K562 (cell line): ENCODE results near the gene RNASE8. TPM values are rescaled to one million over a fixed set of nuclear protein-coding genes. Genes with fewer than 3 reads are reported as not detected.

Experiments used
- ATAC-seq: fragments of 200-7000 bp; cut with Tn5 transposase; 3 replicates; pipeline ENCODE4 v1.9.1; 2020; ENCODE audit warnings: moderate library complexity
- BruUV-seq: library from RNA; stranded (reverse); fragments of 400-500 nt; replicated peaks from 2 replicates; lab custom pipeline; 2021; lab: Mats Ljungman, UMichigan
- CTCF ChIA-PET: fragments of 300-600 bp; formaldehyde crosslinking; extraction: SDS; loops from one replicate; lab custom pipeline; 2021; ENCODE audit warnings: low intra/inter-chr PET ratio; lab: Yijun Ruan, JAX
- POLR2A ChIA-PET: fragments of 300-600, 350-650 bp; sonication (Branson Sonifier 250); formaldehyde crosslinking; extraction: SDS; loops from one replicate; lab custom pipeline; 2021; ENCODE audit warnings: antibody characterized with exemption, inconsistent platforms; lab: Yijun Ruan, JAX
- DNase-seq, 4 experiments: peaks; one replicate each; pipeline versions ENCODE4 v3.0.0 to v3.0.0-alpha.2; 2011 to 2018; ENCODE audit warnings: low spot score in 3 of 4, mixed read lengths in 3 of 4; ENCODE audit errors: extremely low read depth in 1 of 4
- FAIRE-seq: peaks from 2 replicates; lab custom pipeline; 2011; peaks lifted over from hg19 to GRCh38; lab: Jason Lieb, UNC
- H2AFZ ChIP-seq: 2 replicates; pipeline ENCODE4 v1.6.0; 2011; ENCODE audit warnings: low read depth, low read length, control low read depth, inconsistent platforms
- H3K27ac ChIP-seq: fragments of 200-600 bp; 3 replicates; pipeline ENCODE4 v1.8.0; 2011; ENCODE audit warnings: low read depth, mild to moderate bottlenecking, control low read depth, inconsistent platforms, low read length, moderate library complexity, mixed read lengths; ENCODE audit errors: extremely low read depth
- H3K27me3 ChIP-seq, 2 experiments: fragments of 300-600 bp in 1 of 2; 2 replicates in 1 of 2; 3 replicates in 1 of 2; pipeline versions ENCODE4 v1.6.0 to v1.8.0; 2011; ENCODE audit warnings: inconsistent platforms in 2 of 2, low read length in 2 of 2, mild to moderate bottlenecking in 1 of 2, mixed read lengths in 1 of 2, moderate library complexity in 1 of 2; ENCODE audit not compliant: control insufficient read depth in 2 of 2, insufficient read depth in 2 of 2
- H3K36me3 ChIP-seq: fragments of 300-600 bp; 3 replicates; pipeline ENCODE4 v1.8.0; 2011; ENCODE audit warnings: mild to moderate bottlenecking, low read length, inconsistent platforms; ENCODE audit not compliant: control insufficient read depth, insufficient read depth
- H3K4me1 ChIP-seq, 2 experiments: fragments of 200-600 bp in 1 of 2; replicated peaks in 1 of 2; 2 replicates in 1 of 2; 3 replicates in 1 of 2; pipeline versions ENCODE4 v1.5.1 to v1.8.0; 2011; ENCODE audit warnings: inconsistent platforms in 2 of 2, low read length in 2 of 2, mild to moderate bottlenecking in 1 of 2, mixed read lengths in 1 of 2, moderate library complexity in 1 of 2; ENCODE audit not compliant: control insufficient read depth in 2 of 2, insufficient read depth in 2 of 2
- H3K4me2 ChIP-seq: 2 replicates; pipeline ENCODE4 v1.6.1; 2011; ENCODE audit warnings: low read length, control low read depth, inconsistent platforms, mixed read lengths; ENCODE audit not compliant: insufficient read depth
- H3K4me3 ChIP-seq: fragments of 200-600 bp; sonication (generic), shearing (Covaris generic); 2 replicates; pipeline ENCODE4 v1.5.1; 2016; ENCODE audit warnings: control low read depth, inconsistent platforms
- H3K79me2 ChIP-seq: fragments of 200-600 bp; 3 replicates; pipeline ENCODE4 v1.8.0; 2011; ENCODE audit warnings: low read length, inconsistent platforms; ENCODE audit not compliant: control insufficient read depth, insufficient read depth
- H3K9ac ChIP-seq, 2 experiments: 2 replicates each; pipeline versions ENCODE4 v1.6.0 to v1.6.1; 2011; ENCODE audit warnings: low read depth in 2 of 2, low read length in 2 of 2, control low read depth in 1 of 2, inconsistent platforms in 1 of 2, mild to moderate bottlenecking in 1 of 2, mixed read lengths in 1 of 2; ENCODE audit not compliant: insufficient read depth in 1 of 2
- H3K9me1 ChIP-seq: one replicate; pipeline ENCODE4 v1.6.0; 2011; ENCODE audit warnings: inconsistent platforms, mild to moderate bottlenecking, low read length, moderate library complexity; ENCODE audit not compliant: control insufficient read depth, insufficient read depth
- H3K9me3 ChIP-seq: replicated peaks from 2 replicates; pipeline ENCODE4 v1.5.1; 2011; ENCODE audit warnings: low read depth, low read length, inconsistent platforms; ENCODE audit not compliant: control insufficient read depth, insufficient read depth
- H4K20me1 ChIP-seq: replicated peaks from 2 replicates; pipeline ENCODE4 v1.6.1; 2011; ENCODE audit warnings: low read length, inconsistent platforms, mixed read lengths; ENCODE audit not compliant: control insufficient read depth, insufficient read depth
- CCNT2 ChIP-seq: IDR thresholded peaks from 2 replicates; pipeline ENCODE4 v1.6.1; 2011; ENCODE audit warnings: borderline replicate concordance, low read depth, mild to moderate bottlenecking, moderate library complexity, mixed read lengths, low read length; ENCODE audit not compliant: insufficient read length; ENCODE audit errors: extremely low read depth
- EHMT2 ChIP-seq: fragments of 450-650 bp; IDR thresholded peaks from 2 replicates; pipeline ENCODE4 v1.6.1; 2018; ENCODE audit warnings: antibody characterized with exemption
- POLR2AphosphoS5 ChIP-seq: IDR thresholded peaks from 2 replicates; pipeline ENCODE4 v1.6.1; 2011; ENCODE audit warnings: mild to moderate bottlenecking, low read depth, low read length, moderate library complexity; ENCODE audit not compliant: control insufficient read depth, insufficient read depth
- PYGO2 ChIP-seq: fragments of 450-650 bp; IDR thresholded peaks from 2 replicates; pipeline ENCODE4 v1.6.1; 2016; ENCODE audit warnings: mild to moderate bottlenecking, missing genetic modification characterization, moderate library complexity, missing compliant biosample characterization
- RB1 ChIP-seq: fragments of 450-650 bp; IDR thresholded peaks from 2 replicates; pipeline ENCODE4 v1.6.1; 2017; ENCODE audit warnings: low read depth, mild to moderate bottlenecking
- TGIF2 ChIP-seq: sonication (generic); formaldehyde crosslinking; IDR thresholded peaks from 2 replicates; pipeline ENCODE4 v1.8.1; 2022; ENCODE audit warnings: mild to moderate bottlenecking, missing genetic modification reagents, moderate library complexity
- ZC3H4 ChIP-seq: sonication (generic); formaldehyde crosslinking; IDR thresholded peaks from 2 replicates; pipeline ENCODE4 v1.9.0; 2021; ENCODE audit warnings: missing genetic modification reagents, borderline replicate concordance
- ZFP36 ChIP-seq: fragments of 150-350 bp; IDR thresholded peaks from 2 replicates; pipeline ENCODE4 v1.6.1; 2018; ENCODE audit warnings: low read length, low read depth; ENCODE audit not compliant: partially characterized antibody
- ZNF134 ChIP-seq: fragments of 250-450 bp; sonication (Bioruptor Pico); conservative IDR thresholded peaks from 2 replicates; pipeline ENCODE4 v1.4.0; 2020
- WGBS: fragments of 100-300 bp; shearing (Covaris generic); methylation state at CpG from one replicate; pipeline ENCODE4 v1.1.6; 2016; ENCODE audit warnings: low coverage, mixed read lengths; ENCODE audit not compliant: insufficient coverage; ENCODE audit errors: missing lambda C conversion rate; 5-methylcytosine and 5-hydroxymethylcytosine counted together
- in situ Hi-C: fragments of 300-500 bp; cut with MboI; formaldehyde crosslinking; loops from 4 replicates; pipeline ENCODE4 v1.15.0; 2018; ENCODE audit warnings: inconsistent platforms, mixed read lengths
- intact Hi-C: fragments of 100-400 bp; cut with micrococcal nuclease; formaldehyde crosslinking; loops from 2 replicates; pipeline ENCODE4 v1.14.2; 2022
- polyA plus RNA-seq, 8 experiments: library from polyadenylated mRNA; depleted of rRNA in 4 of 8; stranded (reverse) in 5 of 8; unstranded in 3 of 8; fragments of >200 nt; fragmentation: Nextera tagmentation in 2 of 8; fragmentation: Illumina TruSeq in 1 of 8; extraction: Ambion mirVana in 2 of 8; extraction: Trizol in 1 of 8; gene quantifications; 2 replicates each; pipeline versions ENCODE4 v1.2.1 to v1.2.3, GENCODE V29; 2011 to 2014; ENCODE audit warnings: inconsistent platforms in 1 of 8, missing spikeins in 1 of 8
- total RNA-seq, 7 experiments: library from RNA; depleted of rRNA in 6 of 7; stranded (reverse); fragments of >200 nt in 6 of 7; fragmentation: Illumina TruSeq in 2 of 7; extraction: Trizol in 2 of 7; gene quantifications; 2 replicates each; pipeline versions ENCODE4 v1.2.1 to v1.2.3, GENCODE V29; 2011 to 2021; ENCODE audit warnings: low replicate concordance in 1 of 7
- TF ChIP-seq, protein P1 (sequence below): fragments of 450-650 bp; formaldehyde crosslinking; IDR thresholded peaks from 2 replicates; pipeline ENCODE4 v1.4.0; 2020; ENCODE audit warnings: mild to moderate bottlenecking, moderate library complexity
- TF ChIP-seq, protein P2 (sequence below), 2 experiments: fragments of 450-650 bp; IDR thresholded peaks; 2 replicates each; pipeline ENCODE4 v1.6.1; 2018; ENCODE audit warnings: mild to moderate bottlenecking in 2 of 2, low read depth in 1 of 2; ENCODE audit not compliant: partially characterized antibody in 2 of 2
- TF ChIP-seq, protein P3 (sequence below): fragments of 250-450 bp; sonication (Bioruptor Pico); IDR thresholded peaks from 2 replicates; pipeline ENCODE4 v1.9.0; 2021; ENCODE audit warnings: mild to moderate bottlenecking
- TF ChIP-seq, protein P4 (sequence below), 2 experiments: fragments of 450-650 bp; conservative IDR thresholded peaks; 2 replicates each; pipeline ENCODE4 v1.6.1; 2017; ENCODE audit warnings: mild to moderate bottlenecking in 2 of 2, moderate library complexity in 2 of 2

Gene RNASE8
- total and polyA plus RNA-seq, 9 of the 15 experiments (the other 6 are each of a cell fraction or from before 2014, with no cell fraction given), result not detected

DNA sequence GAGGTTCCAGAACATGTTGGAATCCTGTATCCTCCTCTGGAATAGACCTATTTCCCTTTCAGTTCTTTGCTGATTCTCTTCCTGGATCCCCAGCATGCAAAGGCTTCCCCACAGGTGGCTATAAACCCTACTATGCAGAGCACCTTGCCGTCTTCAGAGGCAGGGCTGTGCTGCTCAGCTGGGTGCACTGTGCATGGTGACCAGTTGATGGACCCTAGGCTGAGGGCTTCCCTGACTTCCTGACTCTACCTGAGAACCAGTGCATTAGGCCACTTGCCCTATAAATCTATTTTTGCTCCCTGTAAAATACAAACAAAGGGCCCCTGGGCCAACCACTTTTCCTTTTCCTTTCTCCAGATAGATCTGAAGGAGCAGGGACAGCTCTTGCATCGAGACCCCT lies 26.8 kb downstream of the RNASE8 start:
- H3K9me1 ChIP-seq, result no peaks in the 10 kb centered on the region
- H2AFZ ChIP-seq, result no peak overlapping the region
- ChIA-PET POLR2A (interaction anchor here (0.5 to 1.2 kb wide), 3 partner anchors 8 to 353 kb away, joined by 3 read pairs; no protein-coding TSS in a partner anchor), CTCF (no interaction called here)
- H3K27ac ChIP-seq, result no peak overlapping the region
- DNase-seq, result no peak
- no peaks in the 10 kb centered on the region for H3K36me3 ChIP-seq
- no peaks in the 10 kb centered on the region for H4K20me1 ChIP-seq
- no peak for FAIRE-seq
- H3K4me1 ChIP-seq, result peaks cover 0 to 4% of the 10 kb centered on the region in 2 experiments; a peak in 2 of 5 replicates
- intact Hi-C loops, result no loop called here
- ATAC-seq, result no peak
- H3K79me2 ChIP-seq, result no peaks in the 10 kb centered on the region
- no peaks in the 10 kb centered on the region for H3K9me3 ChIP-seq
- 37% methylated on average over 2 of the region's 2 CpGs for WGBS
- no peak overlapping the region for H3K4me3 ChIP-seq
- BruUV-seq, result no TSS peak
- in situ Hi-C loops, result no loop called here
- H3K9ac ChIP-seq, result no peak overlapping the region
- H3K27me3 ChIP-seq, result no peaks in the 10 kb centered on the region
- H3K4me2 ChIP-seq, result no peak overlapping the region
- TF ChIP-seq, protein P1, sequence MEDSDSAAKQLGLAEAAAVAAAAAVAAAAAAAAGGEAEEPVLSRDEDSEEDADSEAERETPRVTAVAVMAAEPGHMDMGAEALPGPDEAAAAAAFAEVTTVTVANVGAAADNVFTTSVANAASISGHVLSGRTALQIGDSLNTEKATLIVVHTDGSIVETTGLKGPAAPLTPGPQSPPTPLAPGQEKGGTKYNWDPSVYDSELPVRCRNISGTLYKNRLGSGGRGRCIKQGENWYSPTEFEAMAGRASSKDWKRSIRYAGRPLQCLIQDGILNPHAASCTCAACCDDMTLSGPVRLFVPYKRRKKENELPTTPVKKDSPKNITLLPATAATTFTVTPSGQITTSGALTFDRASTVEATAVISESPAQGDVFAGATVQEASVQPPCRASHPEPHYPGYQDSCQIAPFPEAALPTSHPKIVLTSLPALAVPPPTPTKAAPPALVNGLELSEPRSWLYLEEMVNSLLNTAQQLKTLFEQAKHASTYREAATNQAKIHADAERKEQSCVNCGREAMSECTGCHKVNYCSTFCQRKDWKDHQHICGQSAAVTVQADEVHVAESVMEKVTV (CRISPR knock-in tag), result no peak
- no peak for TF ChIP-seq TGIF2 (CRISPR knock-in tag)
- no peak for TF ChIP-seq ZNF134 (CRISPR knock-in tag)
- no peak for TF ChIP-seq PYGO2 (tag)
- no peak for TF ChIP-seq RB1
- TF ChIP-seq, protein P2, sequence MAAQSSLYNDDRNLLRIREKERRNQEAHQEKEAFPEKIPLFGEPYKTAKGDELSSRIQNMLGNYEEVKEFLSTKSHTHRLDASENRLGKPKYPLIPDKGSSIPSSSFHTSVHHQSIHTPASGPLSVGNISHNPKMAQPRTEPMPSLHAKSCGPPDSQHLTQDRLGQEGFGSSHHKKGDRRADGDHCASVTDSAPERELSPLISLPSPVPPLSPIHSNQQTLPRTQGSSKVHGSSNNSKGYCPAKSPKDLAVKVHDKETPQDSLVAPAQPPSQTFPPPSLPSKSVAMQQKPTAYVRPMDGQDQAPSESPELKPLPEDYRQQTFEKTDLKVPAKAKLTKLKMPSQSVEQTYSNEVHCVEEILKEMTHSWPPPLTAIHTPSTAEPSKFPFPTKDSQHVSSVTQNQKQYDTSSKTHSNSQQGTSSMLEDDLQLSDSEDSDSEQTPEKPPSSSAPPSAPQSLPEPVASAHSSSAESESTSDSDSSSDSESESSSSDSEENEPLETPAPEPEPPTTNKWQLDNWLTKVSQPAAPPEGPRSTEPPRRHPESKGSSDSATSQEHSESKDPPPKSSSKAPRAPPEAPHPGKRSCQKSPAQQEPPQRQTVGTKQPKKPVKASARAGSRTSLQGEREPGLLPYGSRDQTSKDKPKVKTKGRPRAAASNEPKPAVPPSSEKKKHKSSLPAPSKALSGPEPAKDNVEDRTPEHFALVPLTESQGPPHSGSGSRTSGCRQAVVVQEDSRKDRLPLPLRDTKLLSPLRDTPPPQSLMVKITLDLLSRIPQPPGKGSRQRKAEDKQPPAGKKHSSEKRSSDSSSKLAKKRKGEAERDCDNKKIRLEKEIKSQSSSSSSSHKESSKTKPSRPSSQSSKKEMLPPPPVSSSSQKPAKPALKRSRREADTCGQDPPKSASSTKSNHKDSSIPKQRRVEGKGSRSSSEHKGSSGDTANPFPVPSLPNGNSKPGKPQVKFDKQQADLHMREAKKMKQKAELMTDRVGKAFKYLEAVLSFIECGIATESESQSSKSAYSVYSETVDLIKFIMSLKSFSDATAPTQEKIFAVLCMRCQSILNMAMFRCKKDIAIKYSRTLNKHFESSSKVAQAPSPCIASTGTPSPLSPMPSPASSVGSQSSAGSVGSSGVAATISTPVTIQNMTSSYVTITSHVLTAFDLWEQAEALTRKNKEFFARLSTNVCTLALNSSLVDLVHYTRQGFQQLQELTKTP (IDR thresholded peaks at IDR 0.05; ENCODE audit: low read depth in 1 of 2, partially characterized antibody in 2 of 2), result no peak
- TF ChIP-seq, protein P3, sequence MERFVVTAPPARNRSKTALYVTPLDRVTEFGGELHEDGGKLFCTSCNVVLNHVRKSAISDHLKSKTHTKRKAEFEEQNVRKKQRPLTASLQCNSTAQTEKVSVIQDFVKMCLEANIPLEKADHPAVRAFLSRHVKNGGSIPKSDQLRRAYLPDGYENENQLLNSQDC (CRISPR knock-in tag), result no peak
- TF ChIP-seq POLR2AphosphoS5, result no peak
- no peak for TF ChIP-seq EHMT2
- TF ChIP-seq ZC3H4, result no peak
- TF ChIP-seq CCNT2, result no peak
- TF ChIP-seq, protein P4, sequence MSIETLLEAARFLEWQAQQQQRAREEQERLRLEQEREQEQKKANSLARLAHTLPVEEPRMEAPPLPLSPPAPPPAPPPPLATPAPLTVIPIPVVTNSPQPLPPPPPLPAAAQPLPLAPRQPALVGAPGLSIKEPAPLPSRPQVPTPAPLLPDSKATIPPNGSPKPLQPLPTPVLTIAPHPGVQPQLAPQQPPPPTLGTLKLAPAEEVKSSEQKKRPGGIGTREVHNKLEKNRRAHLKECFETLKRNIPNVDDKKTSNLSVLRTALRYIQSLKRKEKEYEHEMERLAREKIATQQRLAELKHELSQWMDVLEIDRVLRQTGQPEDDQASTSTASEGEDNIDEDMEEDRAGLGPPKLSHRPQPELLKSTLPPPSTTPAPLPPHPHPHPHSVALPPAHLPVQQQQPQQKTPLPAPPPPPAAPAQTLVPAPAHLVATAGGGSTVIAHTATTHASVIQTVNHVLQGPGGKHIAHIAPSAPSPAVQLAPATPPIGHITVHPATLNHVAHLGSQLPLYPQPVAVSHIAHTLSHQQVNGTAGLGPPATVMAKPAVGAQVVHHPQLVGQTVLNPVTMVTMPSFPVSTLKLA (conservative IDR thresholded peaks at IDR 0.05), result no peak
- no peak for TF ChIP-seq ZFP36
